ENCODE data around the gene CAMK4. TPM values are rescaled to one million over a fixed set of nuclear protein-coding genes. Genes with fewer than 3 reads are reported as not detected.
A peak's percentile ranks its signal among the peaks of the same experiment; 100 is the strongest.

The CAMK4 gene
- total and polyA plus RNA-seq, 3 donors from 2014 or later: 35.4 to 76.9 (median 60.3) TPM

DNA sequence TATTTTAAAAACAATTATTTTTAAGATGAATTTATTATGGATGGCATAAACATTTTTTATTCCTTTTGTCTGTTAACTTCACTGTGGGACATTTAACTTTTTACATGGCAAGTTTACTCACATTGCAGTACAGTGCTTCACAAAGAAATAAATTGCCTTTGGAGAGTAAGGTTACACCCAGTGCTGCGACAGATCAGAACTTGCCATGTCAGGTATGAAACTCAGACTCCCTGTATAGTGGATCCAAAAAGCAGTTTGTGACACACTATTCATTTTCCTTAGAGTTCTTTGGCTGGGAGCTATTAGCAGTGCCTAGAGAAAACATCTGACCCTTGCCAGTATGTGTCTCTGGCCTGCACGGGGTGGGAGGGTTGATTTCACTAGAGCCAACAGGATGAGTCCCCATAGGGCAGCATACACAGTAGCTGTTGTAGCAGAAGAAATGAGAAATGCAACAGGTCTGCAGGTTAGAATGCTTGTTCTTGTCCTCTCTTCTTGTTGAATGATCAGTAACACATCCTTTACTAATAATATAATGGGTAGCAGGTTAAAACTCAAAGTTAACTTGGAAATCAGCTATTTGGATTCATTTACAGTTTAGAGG, 245.2 kb downstream of the CAMK4 start:
- intact Hi-C loops (cut with DNase I; ENCODE audit: low total_unique reads): no loop called here
- H3K4me3 ChIP-seq: no peak overlapping the region
- no peak overlapping the region for H3K27ac ChIP-seq
- WGBS, 2 donors: 80 to 85% methylated on average over 2 of the region's 2 CpGs
- H3K9me3 ChIP-seq: no peaks in the 10 kb centered on the region
- H3K36me3 ChIP-seq (ENCODE audit: low read depth, missing control alignments): no peaks in the 10 kb centered on the region
- peaks cover 4% of the 10 kb centered on the region for H3K4me1 ChIP-seq
- TF ChIP-seq POLR2A (IDR thresholded peaks at IDR 0.05): no peak
- TF ChIP-seq, protein P1, sequence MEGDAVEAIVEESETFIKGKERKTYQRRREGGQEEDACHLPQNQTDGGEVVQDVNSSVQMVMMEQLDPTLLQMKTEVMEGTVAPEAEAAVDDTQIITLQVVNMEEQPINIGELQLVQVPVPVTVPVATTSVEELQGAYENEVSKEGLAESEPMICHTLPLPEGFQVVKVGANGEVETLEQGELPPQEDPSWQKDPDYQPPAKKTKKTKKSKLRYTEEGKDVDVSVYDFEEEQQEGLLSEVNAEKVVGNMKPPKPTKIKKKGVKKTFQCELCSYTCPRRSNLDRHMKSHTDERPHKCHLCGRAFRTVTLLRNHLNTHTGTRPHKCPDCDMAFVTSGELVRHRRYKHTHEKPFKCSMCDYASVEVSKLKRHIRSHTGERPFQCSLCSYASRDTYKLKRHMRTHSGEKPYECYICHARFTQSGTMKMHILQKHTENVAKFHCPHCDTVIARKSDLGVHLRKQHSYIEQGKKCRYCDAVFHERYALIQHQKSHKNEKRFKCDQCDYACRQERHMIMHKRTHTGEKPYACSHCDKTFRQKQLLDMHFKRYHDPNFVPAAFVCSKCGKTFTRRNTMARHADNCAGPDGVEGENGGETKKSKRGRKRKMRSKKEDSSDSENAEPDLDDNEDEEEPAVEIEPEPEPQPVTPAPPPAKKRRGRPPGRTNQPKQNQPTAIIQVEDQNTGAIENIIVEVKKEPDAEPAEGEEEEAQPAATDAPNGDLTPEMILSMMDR (IDR thresholded peaks at IDR 0.05): no peak
- no peak for DNase-seq
- H3K27me3 ChIP-seq: no peaks in the 10 kb centered on the region

DNA sequence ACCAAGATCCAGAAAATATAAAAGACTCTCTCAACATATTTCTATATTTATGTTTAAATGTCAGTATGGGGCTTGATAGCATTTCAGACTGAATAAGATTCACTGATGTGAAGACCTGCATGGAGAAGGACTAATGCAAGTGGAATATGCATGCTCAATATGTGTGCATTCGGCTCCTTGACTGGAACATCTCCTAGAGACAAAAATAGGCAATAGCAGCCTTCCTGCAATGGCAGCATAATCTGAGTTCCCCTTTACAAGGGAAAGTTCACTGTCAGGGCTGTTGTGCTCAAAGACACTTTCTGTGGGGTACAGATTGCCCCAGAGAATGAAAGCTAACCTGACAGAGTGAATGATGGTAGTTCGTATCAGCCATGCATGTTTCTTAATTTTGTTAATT, 245.7 kb downstream of the CAMK4 start:
- no peak for TF ChIP-seq POLR2A (IDR thresholded peaks at IDR 0.05)
- TF ChIP-seq, protein P1 (IDR thresholded peaks at IDR 0.05): no peak
- H3K27ac ChIP-seq: no peak overlapping the region
- intact Hi-C loops (cut with DNase I; ENCODE audit: low total_unique reads): no loop called here
- H3K9me3 ChIP-seq: no peaks in the 10 kb centered on the region
- 46 to 65% methylated on average over 2 of the region's 2 CpGs for WGBS, 2 donors
- peaks cover 4% of the 10 kb centered on the region for H3K4me1 ChIP-seq
- H3K36me3 ChIP-seq (ENCODE audit: low read depth, missing control alignments): no peaks in the 10 kb centered on the region
- no peak for DNase-seq
- H3K27me3 ChIP-seq: no peaks in the 10 kb centered on the region
- no peak overlapping the region for H3K4me3 ChIP-seq

DNA sequence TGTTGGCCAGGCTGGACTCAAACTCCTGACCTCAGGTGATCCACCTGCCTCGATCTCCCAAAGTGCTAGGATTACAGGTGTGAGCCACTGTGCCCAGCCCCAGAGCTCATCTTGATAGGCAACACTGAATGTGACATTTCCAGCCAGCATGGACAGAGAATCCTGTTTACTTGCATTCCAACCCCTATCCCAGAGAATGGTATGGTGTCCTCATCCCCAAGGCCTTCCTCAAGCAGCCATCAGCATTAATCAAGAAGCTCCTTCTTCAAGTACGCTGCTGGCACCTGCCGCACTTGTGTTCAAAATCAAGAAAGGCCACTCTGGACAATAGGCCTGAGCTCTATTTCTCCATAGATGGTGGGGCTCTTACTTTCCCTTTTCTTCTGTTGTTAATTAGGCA, 247.9 kb downstream of the CAMK4 start:
- intact Hi-C loops (cut with DNase I; ENCODE audit: low total_unique reads): no loop called here
- WGBS, 2 donors: 88 to 89% methylated on average over 3 of the region's 3 CpGs
- no peak overlapping the region for H3K4me3 ChIP-seq
- no peak overlapping the region for H3K27ac ChIP-seq
- no peaks in the 10 kb centered on the region for H3K9me3 ChIP-seq
- H3K4me1 ChIP-seq: peaks cover 4% of the 10 kb centered on the region
- DNase-seq: no peak
- TF ChIP-seq, protein P1 (IDR thresholded peaks at IDR 0.05): no peak
- H3K27me3 ChIP-seq: no peaks in the 10 kb centered on the region
- H3K36me3 ChIP-seq (ENCODE audit: low read depth, missing control alignments): no peaks in the 10 kb centered on the region

DNA sequence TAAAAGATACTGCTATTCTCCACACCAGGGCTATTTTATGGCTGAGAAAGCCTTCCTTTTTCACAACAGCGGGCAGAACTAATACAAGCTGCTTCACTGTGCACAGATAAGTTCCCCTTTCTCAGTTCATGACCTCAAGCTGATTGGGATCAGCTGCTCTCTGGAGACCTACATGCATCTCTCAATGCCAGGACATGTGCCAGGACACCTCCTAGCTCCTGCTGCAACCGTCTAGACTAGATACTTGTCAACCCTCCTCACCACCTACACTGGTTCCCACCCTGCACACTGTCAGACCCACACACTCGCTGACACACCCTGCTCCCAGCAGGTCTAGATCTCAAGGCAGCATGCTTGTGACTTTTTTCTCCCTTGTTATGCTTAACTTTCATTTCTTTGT, 248.4 kb downstream of the CAMK4 start:
- 65 to 75% methylated on average over 3 of the region's 3 CpGs for whole genome bisulfite sequencing, 2 donors
- DNase-seq: no peak
- H3K4me3 ChIP-seq: no peak overlapping the region
- H3K9me3 ChIP-seq: no peaks in the 10 kb centered on the region
- TF ChIP-seq, protein P1 (IDR thresholded peaks at IDR 0.05): no peak
- no peak for TF ChIP-seq POLR2A (IDR thresholded peaks at IDR 0.05)
- peaks cover 4% of the 10 kb centered on the region for H3K4me1 ChIP-seq
- intact Hi-C loops (cut with DNase I; ENCODE audit: low total_unique reads): no loop called here
- no peaks in the 10 kb centered on the region for H3K36me3 ChIP-seq (ENCODE audit: low read depth, missing control alignments)
- no peak overlapping the region for H3K27ac ChIP-seq
- no peaks in the 10 kb centered on the region for H3K27me3 ChIP-seq

DNA sequence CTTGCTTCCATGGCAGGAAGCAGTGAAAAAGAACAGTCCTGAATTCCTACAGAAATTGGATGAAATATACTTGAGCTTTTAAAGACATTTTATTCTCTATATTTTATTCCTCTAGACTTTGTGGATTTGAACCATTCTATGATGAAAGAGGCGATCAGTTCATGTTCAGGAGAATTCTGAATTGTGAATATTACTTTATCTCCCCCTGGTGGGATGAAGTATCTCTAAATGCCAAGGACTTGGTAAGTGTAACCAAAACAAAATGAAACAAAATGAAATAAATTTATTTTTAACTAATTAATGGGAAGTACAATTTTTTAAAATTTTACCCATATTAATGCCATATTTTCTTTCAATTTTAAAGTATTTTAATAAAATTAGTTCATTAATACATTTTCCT, 254.1 kb downstream of the CAMK4 start:
- TF ChIP-seq, protein P1 (IDR thresholded peaks at IDR 0.05): peak in 1 of 3 experiments; percentile 10
- no peak for TF ChIP-seq POLR2A (IDR thresholded peaks at IDR 0.05)
- H3K27me3 ChIP-seq: no peaks in the 10 kb centered on the region
- no peak overlapping the region for H3K27ac ChIP-seq
- intact Hi-C loops (cut with DNase I; ENCODE audit: low total_unique reads): no loop called here
- no peak overlapping the region for H3K4me3 ChIP-seq
- no peaks in the 10 kb centered on the region for H3K9me3 ChIP-seq
- DNase-seq: no peak
- no peaks in the 10 kb centered on the region for H3K36me3 ChIP-seq (ENCODE audit: low read depth, missing control alignments)
- WGBS, 2 donors: 71 to 76% methylated on average over 1 of the region's 1 CpG
- no peaks in the 10 kb centered on the region for H3K4me1 ChIP-seq
